GM12878 (cell line): ENCODE results near the gene ZNF577. TPM values are rescaled to one million over a fixed set of nuclear protein-coding genes. Genes with fewer than 3 reads are reported as not detected.

Source experiments
- ATAC-seq: fragments of 200-7000 bp; cut with Tn5 transposase; 3 replicates; pipeline ENCODE4 v1.9.1; 2020; ENCODE audit warnings: mild to moderate bottlenecking, moderate library complexity
- BruUV-seq: library from RNA; stranded (reverse); fragments of 400-500 nt; replicated peaks from 2 replicates; lab custom pipeline; 2021; lab: Mats Ljungman, UMichigan
- CTCF ChIA-PET: fragments of 300-600 bp; sonication (Branson Sonifier 250); formaldehyde crosslinking; extraction: SDS; loops from one replicate; lab custom pipeline; 2021; ENCODE audit warnings: inconsistent platforms; lab: Yijun Ruan, JAX
- POLR2A ChIA-PET: fragments of 350-600 bp; formaldehyde crosslinking; extraction: SDS; loops from one replicate; lab custom pipeline; 2021; ENCODE audit warnings: inconsistent platforms; lab: Charles Lee
- RAD21 ChIA-PET: fragments of 300-600 bp; sonication (Branson Sonifier 250); formaldehyde crosslinking; loops from one replicate; lab custom pipeline; 2023; ENCODE audit warnings: antibody characterized with exemption; ENCODE audit not compliant: unreplicated experiment; lab: Charles Lee
- SMC1A ChIA-PET: fragments of 300-600 bp; sonication (Branson Sonifier 250); formaldehyde crosslinking; loops from one replicate; lab custom pipeline; 2023; ENCODE audit not compliant: unreplicated experiment, uncharacterized antibody; lab: Charles Lee
- DNase-seq: peaks from one replicate; pipeline ENCODE4 v3.0.0-alpha.2; 2011; ENCODE audit warnings: low read depth, low spot score
- FAIRE-seq: peaks from 3 replicates; lab custom pipeline; 2011; peaks lifted over from hg19 to GRCh38; lab: Jason Lieb, UNC
- H2AFZ ChIP-seq: 2 replicates; pipeline ENCODE4 v1.6.0; 2011; ENCODE audit warnings: low read depth, low read length, control low read depth; ENCODE audit not compliant: control insufficient read depth
- H3K27ac ChIP-seq: 2 replicates; pipeline ENCODE4 v1.5.1; 2011; ENCODE audit warnings: control low read depth; ENCODE audit not compliant: control insufficient read depth, insufficient read depth
- H3K27me3 ChIP-seq, 2 experiments: replicated peaks in 1 of 2; 2 replicates each; pipeline versions ENCODE4 v1.6.0 to v1.6.1; 2011; ENCODE audit warnings: low read length in 1 of 2; ENCODE audit not compliant: control insufficient read depth in 2 of 2, insufficient read depth in 2 of 2
- H3K36me3 ChIP-seq, 2 experiments: 2 replicates each; pipeline ENCODE4 v1.5.1; 2011; ENCODE audit warnings: low read length in 1 of 2; ENCODE audit not compliant: control insufficient read depth in 2 of 2, insufficient read depth in 2 of 2
- H3K4me1 ChIP-seq: 2 replicates; pipeline ENCODE4 v1.6.1; 2011; ENCODE audit warnings: mild to moderate bottlenecking, low read length, moderate library complexity, mixed read lengths; ENCODE audit not compliant: control insufficient read depth, insufficient read depth
- H3K4me2 ChIP-seq: 2 replicates; pipeline ENCODE4 v1.6.0; 2011; ENCODE audit warnings: control low read depth; ENCODE audit not compliant: control insufficient read depth, insufficient read depth
- H3K4me3 ChIP-seq: fragments of 200-600 bp; sonication (generic); 2 replicates; pipeline ENCODE4 v1.5.1; 2016
- H3K79me2 ChIP-seq: 2 replicates; pipeline ENCODE4 v1.6.0; 2011; ENCODE audit warnings: low read length; ENCODE audit not compliant: control insufficient read depth, insufficient read depth
- H3K9ac ChIP-seq: 2 replicates; pipeline ENCODE4 v1.8.0; 2011; ENCODE audit warnings: low read length, control low read depth, mixed read lengths; ENCODE audit not compliant: control insufficient read depth, insufficient read depth
- H3K9me3 ChIP-seq: replicated peaks from 3 replicates; pipeline ENCODE4 v1.5.1; 2011; ENCODE audit warnings: mild to moderate bottlenecking, low read length; ENCODE audit not compliant: control insufficient read depth, insufficient read depth
- H4K20me1 ChIP-seq: 2 replicates; pipeline ENCODE4 v1.6.0; 2011; ENCODE audit not compliant: control insufficient read depth, insufficient read depth
- ASH2L ChIP-seq: fragments of 300-600, 200-600 bp; sonication (generic); IDR thresholded peaks from 2 replicates; pipeline ENCODE4 v1.6.1; 2017; ENCODE audit warnings: low read depth, mild to moderate bottlenecking, borderline replicate concordance
- BACH1 ChIP-seq: fragments of 450-650 bp; IDR thresholded peaks from 2 replicates; pipeline ENCODE4 v1.6.1; 2017; ENCODE audit warnings: mild to moderate bottlenecking, borderline replicate concordance
- EED ChIP-seq: sonication (generic); IDR thresholded peaks from 2 replicates; pipeline ENCODE4 v1.6.1; 2016; ENCODE audit warnings: antibody characterized with exemption, low read depth
- ESRRA ChIP-seq: IDR thresholded peaks from 2 replicates; pipeline ENCODE4 v1.6.1; 2012; ENCODE audit warnings: mild to moderate bottlenecking, low read length, improper control_type of control experiment
- HDGF ChIP-seq: fragments of 450-650 bp; IDR thresholded peaks from 2 replicates; pipeline ENCODE4 v1.6.1; 2016; ENCODE audit warnings: antibody characterized with exemption
- IKZF1 ChIP-seq: fragments of 450-650 bp; conservative IDR thresholded peaks from 2 replicates; pipeline ENCODE4 v1.6.1; 2017; ENCODE audit warnings: antibody characterized with exemption, mild to moderate bottlenecking
- KAT2A ChIP-seq: conservative IDR thresholded peaks from 2 replicates; pipeline ENCODE4 v1.6.1; 2011; ENCODE audit warnings: low read depth, low read length; ENCODE audit not compliant: control insufficient read depth
- MTA2 ChIP-seq: fragments of 450-650 bp; IDR thresholded peaks from 2 replicates; pipeline ENCODE4 v1.6.1; 2016; ENCODE audit warnings: low read depth, mild to moderate bottlenecking, moderate library complexity
- TCF3 ChIP-seq: IDR thresholded peaks from 2 replicates; pipeline ENCODE4 v1.6.1; 2012; ENCODE audit warnings: low read depth, mild to moderate bottlenecking, low read length, borderline replicate concordance; ENCODE audit not compliant: insufficient read depth
- ZSCAN29 ChIP-seq: fragments of 450-650 bp; IDR thresholded peaks from 2 replicates; pipeline ENCODE4 v1.6.1; 2017; ENCODE audit warnings: mild to moderate bottlenecking, moderate library complexity
- WGBS: methylation state at CpG from one replicate; pipeline ENCODE4 v1.1.6; 2016; ENCODE audit warnings: low lambda C conversion rate; ENCODE audit not compliant: insufficient replicate concordance, insufficient coverage; ENCODE audit errors: missing lambda C conversion rate; 5-methylcytosine and 5-hydroxymethylcytosine counted together
- in situ Hi-C: fragments of 300-500 bp; cut with MboI; formaldehyde crosslinking; loops from 9 replicates; pipeline ENCODE4 v1.14.3; 2018; ENCODE audit warnings: mixed read lengths
- intact Hi-C: fragments of 100-400 bp; cut with micrococcal nuclease; formaldehyde crosslinking; loops from one replicate; pipeline ENCODE4 v1.14.2; 2022; ENCODE audit not compliant: unreplicated experiment
- polyA plus RNA-seq, 11 experiments: library from polyadenylated mRNA; depleted of rRNA in 4 of 11; unstranded in 6 of 11; stranded (reverse) in 5 of 11; fragments of >200 nt; fragmentation: Nextera tagmentation in 4 of 11; fragmentation: Illumina TruSeq in 1 of 11; extraction: Ambion mirVana in 4 of 11; extraction: Trizol in 1 of 11; gene quantifications; 1 replicate in 1 of 11; 2 replicates in 10 of 11; pipeline versions ENCODE4 v1.2.1 to v1.2.3, GENCODE V29; 2011 to 2016; ENCODE audit warnings: inconsistent platforms in 2 of 11, missing spikeins in 2 of 11, low read depth in 1 of 11
- total RNA-seq, 4 experiments: library from RNA; depleted of rRNA in 3 of 4; stranded (reverse); fragments of >200 nt in 3 of 4; fragmentation: Illumina TruSeq in 1 of 4; extraction: Trizol in 1 of 4; gene quantifications; 2 replicates each; pipeline versions ENCODE4 v1.2.1 to v1.2.3, GENCODE V29; 2013 to 2021
- TF ChIP-seq, protein P1 (sequence below): fragments of 450-650 bp; IDR thresholded peaks from 2 replicates; pipeline ENCODE4 v1.6.1; 2017; ENCODE audit warnings: mild to moderate bottlenecking, moderate library complexity
- TF ChIP-seq, protein P2 (sequence below): IDR thresholded peaks from 2 replicates; pipeline ENCODE4 v1.6.1; 2011; ENCODE audit warnings: mild to moderate bottlenecking, low read depth, low read length, moderate library complexity; ENCODE audit not compliant: insufficient replicate concordance
- TF ChIP-seq, protein P3 (sequence below): IDR thresholded peaks from 2 replicates; pipeline ENCODE4 v1.6.1; 2012; ENCODE audit warnings: low read length, inconsistent platforms
- TF ChIP-seq, protein P4 (sequence below): IDR thresholded peaks from 2 replicates; pipeline ENCODE4 v1.6.1; 2012; ENCODE audit warnings: low read depth, low read length, improper control_type of control experiment

The ZNF577 gene
- total and polyA plus RNA-seq, 10 of the 15 experiments (the other 5 are each of a cell fraction or from before 2014, with no cell fraction given) = 1.0 to 6.1 (median 4.5) TPM

DNA sequence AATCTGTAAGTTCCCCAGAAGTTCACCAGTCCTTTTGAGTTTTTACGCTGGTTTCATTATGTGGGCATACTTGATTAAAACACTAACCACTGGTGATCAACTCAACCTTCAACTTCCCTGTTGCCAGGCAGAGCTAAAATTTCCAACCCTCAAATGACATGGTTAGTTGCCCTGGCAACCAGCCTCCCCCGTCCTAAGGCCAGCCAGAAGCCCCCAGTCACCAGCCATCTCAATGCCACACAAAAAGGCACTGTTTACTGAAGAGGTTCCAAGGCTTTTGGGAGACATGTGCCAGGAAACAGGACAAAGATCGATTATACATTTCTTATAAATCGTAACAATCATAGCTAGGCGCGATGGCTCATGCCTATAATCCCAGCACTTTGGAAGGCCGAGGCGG, 15.4 kb upstream of the ZNF577 start (continued):
- TF ChIP-seq, protein P1, sequence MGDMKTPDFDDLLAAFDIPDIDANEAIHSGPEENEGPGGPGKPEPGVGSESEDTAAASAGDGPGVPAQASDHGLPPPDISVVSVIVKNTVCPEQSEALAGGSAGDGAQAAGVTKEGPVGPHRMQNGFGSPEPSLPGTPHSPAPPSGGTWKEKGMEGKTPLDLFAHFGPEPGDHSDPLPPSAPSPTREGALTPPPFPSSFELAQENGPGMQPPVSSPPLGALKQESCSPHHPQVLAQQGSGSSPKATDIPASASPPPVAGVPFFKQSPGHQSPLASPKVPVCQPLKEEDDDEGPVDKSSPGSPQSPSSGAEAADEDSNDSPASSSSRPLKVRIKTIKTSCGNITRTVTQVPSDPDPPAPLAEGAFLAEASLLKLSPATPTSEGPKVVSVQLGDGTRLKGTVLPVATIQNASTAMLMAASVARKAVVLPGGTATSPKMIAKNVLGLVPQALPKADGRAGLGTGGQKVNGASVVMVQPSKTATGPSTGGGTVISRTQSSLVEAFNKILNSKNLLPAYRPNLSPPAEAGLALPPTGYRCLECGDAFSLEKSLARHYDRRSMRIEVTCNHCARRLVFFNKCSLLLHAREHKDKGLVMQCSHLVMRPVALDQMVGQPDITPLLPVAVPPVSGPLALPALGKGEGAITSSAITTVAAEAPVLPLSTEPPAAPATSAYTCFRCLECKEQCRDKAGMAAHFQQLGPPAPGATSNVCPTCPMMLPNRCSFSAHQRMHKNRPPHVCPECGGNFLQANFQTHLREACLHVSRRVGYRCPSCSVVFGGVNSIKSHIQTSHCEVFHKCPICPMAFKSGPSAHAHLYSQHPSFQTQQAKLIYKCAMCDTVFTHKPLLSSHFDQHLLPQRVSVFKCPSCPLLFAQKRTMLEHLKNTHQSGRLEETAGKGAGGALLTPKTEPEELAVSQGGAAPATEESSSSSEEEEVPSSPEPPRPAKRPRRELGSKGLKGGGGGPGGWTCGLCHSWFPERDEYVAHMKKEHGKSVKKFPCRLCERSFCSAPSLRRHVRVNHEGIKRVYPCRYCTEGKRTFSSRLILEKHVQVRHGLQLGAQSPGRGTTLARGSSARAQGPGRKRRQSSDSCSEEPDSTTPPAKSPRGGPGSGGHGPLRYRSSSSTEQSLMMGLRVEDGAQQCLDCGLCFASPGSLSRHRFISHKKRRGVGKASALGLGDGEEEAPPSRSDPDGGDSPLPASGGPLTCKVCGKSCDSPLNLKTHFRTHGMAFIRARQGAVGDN = no peak
- TF ChIP-seq BACH1 (no peak), ASH2L (no peak), ESRRA (no peak), KAT2A (no peak), TCF3 (no peak)
- TF ChIP-seq, protein P2, sequence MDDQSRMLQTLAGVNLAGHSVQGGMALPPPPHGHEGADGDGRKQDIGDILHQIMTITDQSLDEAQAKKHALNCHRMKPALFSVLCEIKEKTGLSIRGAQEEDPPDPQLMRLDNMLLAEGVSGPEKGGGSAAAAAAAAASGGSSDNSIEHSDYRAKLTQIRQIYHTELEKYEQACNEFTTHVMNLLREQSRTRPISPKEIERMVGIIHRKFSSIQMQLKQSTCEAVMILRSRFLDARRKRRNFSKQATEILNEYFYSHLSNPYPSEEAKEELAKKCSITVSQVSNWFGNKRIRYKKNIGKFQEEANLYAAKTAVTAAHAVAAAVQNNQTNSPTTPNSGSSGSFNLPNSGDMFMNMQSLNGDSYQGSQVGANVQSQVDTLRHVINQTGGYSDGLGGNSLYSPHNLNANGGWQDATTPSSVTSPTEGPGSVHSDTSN = no peak
- TF ChIP-seq, all 136 proteins: peak for 0

DNA sequence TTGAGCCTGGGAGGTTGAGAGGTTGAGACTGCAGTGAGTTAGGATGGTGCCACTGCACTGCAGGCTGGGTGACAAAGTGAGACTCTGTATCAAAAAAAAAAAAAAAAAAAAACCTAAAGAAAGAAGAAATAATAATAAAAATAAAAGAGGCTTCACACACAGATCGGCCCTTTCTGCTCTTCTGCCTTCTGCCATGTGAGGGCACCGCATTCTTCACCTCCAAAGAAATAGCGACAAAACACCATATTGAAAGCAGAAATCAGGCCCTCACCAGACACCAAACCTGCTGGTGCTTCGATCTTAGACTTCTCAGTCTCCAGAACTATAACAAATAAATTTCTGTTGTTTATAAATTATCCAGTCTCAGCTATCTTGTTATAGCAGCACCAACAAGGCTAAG, 14.1 kb upstream of the ZNF577 start:
- no peaks in the 10 kb centered on the region for H3K4me1 ChIP-seq
- POLR2A ChIA-PET = no interaction called here
- H3K27ac ChIP-seq = no peak overlapping the region
- in situ Hi-C loops = no loop called here
- H4K20me1 ChIP-seq = no peaks in the 10 kb centered on the region
- RAD21 ChIA-PET = no interaction called here
- CTCF ChIA-PET = no interaction called here
- no peak overlapping the region for H3K9ac ChIP-seq
- intact Hi-C loops = no loop called here
- ATAC-seq = no peak
- WGBS = 100% methylated on average over 4 of the region's 4 CpGs
- no peak for DNase-seq
- no peak overlapping the region for H3K4me3 ChIP-seq
- no peak overlapping the region for H2AFZ ChIP-seq
- no peak overlapping the region for H3K4me2 ChIP-seq
- no TSS peak for BruUV-seq
- TF ChIP-seq EED (no peak), HDGF (no peak), IKZF1 (no peak), KAT2A (no peak), ZSCAN29 (no peak), MTA2 (no peak)
- TF ChIP-seq, protein P3, sequence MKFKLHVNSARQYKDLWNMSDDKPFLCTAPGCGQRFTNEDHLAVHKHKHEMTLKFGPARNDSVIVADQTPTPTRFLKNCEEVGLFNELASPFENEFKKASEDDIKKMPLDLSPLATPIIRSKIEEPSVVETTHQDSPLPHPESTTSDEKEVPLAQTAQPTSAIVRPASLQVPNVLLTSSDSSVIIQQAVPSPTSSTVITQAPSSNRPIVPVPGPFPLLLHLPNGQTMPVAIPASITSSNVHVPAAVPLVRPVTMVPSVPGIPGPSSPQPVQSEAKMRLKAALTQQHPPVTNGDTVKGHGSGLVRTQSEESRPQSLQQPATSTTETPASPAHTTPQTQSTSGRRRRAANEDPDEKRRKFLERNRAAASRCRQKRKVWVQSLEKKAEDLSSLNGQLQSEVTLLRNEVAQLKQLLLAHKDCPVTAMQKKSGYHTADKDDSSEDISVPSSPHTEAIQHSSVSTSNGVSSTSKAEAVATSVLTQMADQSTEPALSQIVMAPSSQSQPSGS = no peak
- TF ChIP-seq, protein P4, sequence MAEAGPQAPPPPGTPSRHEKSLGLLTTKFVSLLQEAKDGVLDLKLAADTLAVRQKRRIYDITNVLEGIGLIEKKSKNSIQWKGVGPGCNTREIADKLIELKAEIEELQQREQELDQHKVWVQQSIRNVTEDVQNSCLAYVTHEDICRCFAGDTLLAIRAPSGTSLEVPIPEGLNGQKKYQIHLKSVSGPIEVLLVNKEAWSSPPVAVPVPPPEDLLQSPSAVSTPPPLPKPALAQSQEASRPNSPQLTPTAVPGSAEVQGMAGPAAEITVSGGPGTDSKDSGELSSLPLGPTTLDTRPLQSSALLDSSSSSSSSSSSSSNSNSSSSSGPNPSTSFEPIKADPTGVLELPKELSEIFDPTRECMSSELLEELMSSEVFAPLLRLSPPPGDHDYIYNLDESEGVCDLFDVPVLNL = no peak
- peaks cover 8% of the 10 kb centered on the region for H3K79me2 ChIP-seq
- FAIRE-seq = no peak
- H3K36me3 ChIP-seq = peaks cover 2 to 13% of the 10 kb centered on the region in 2 experiments; a peak in 3 of 4 replicates
- SMC1A ChIA-PET = no interaction called here
- H3K9me3 ChIP-seq = peaks cover 50% of the 10 kb centered on the region
- no peaks in the 10 kb centered on the region for H3K27me3 ChIP-seq
